Activated T-cell treated with anti-CD3 and anti-CD28 coated beads, Interleukin-2, amount 50 U/mL, for 72 hours (primary cell): ENCODE measurements around the gene NECTIN1. TPM values are rescaled to one million over a fixed set of nuclear protein-coding genes. Genes with fewer than 3 reads are reported as not detected.

ENCODE experiments used
- ATAC-seq, 2 donors: fragments of 150-1000 bp; cut with Tn5 transposase; replicated peaks in 1 of 2; 2 replicates each; pipeline ENCODE4 v1.10.0; 2021; ENCODE audit warnings: moderate library complexity in 2 of 2, mild to moderate bottlenecking in 1 of 2
- DNase-seq, 2 donors: peaks; one replicate each; pipeline ENCODE4 v3.0.0; 2021 to 2022; ENCODE audit warnings: mixed read lengths in 1 of 2
- H3K27ac Mint-ChIP-seq: one replicate; pipeline ENCODE4 v1.8.0; 2022; ENCODE audit warnings: mild to moderate bottlenecking, moderate library complexity, mixed read lengths
- H3K27me3 Mint-ChIP-seq: one replicate; pipeline ENCODE4 v1.8.0; 2022; ENCODE audit warnings: low read depth, mixed read lengths
- H3K36me3 Mint-ChIP-seq, 2 donors: one replicate each; pipeline ENCODE4 v1.8.0; 2022; ENCODE audit warnings: mixed read lengths in 2 of 2, mild to moderate bottlenecking in 1 of 2; ENCODE audit not compliant: insufficient read depth in 2 of 2
- H3K4me1 Mint-ChIP-seq: one replicate; pipeline ENCODE4 v1.8.0; 2022; ENCODE audit warnings: low read depth, mixed read lengths
- H3K4me3 Mint-ChIP-seq, 2 donors: one replicate each; pipeline ENCODE4 v1.8.0; 2022; ENCODE audit warnings: mild to moderate bottlenecking in 2 of 2, mixed read lengths in 2 of 2, moderate library complexity in 2 of 2
- H3K9me3 Mint-ChIP-seq, 2 donors: one replicate each; pipeline ENCODE4 v1.8.0; 2022; ENCODE audit warnings: mixed read lengths in 2 of 2
- total RNA-seq, 2 donors: library from RNA; stranded (reverse); gene quantifications; one replicate each; pipeline ENCODE4 v1.2.3, GENCODE V29; 2022

The NECTIN1 gene
- total RNA-seq, 2 donors from 2014 or later: 1.5 to 2.6 TPM

DNA sequence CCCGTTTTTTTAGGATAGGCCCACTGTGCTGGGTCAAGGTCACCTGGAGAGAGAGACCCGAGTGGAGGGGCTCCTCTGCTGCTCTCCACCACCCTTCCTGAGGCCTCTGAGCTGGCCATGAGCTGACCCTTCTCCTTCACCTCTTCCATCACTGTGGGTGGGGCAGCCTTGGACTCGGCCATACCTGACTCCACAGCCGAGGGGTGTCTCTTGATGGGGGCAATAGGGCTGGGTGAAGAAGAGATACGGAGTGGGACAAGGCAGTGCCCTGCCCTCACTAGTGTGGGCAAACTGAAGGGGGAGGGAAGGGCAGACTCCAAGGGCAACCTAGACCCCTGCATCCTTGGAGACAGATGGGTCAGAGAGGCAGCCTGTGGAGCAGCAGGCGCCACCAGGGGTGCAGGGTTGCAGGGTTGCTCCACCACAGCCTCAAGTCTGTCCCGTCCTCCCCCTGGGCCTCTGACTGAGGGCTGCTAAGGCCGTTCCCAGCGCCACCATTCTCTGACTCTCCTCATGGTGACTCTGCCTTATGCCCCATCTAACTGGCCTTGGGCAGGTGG lies 20.1 kb upstream of the NECTIN1 start:
- H3K27ac Mint-ChIP-seq: no peak overlapping the region
- no peaks in the 10 kb centered on the region for H3K36me3 Mint-ChIP-seq
- DNase-seq: no peak
- no peaks in the 10 kb centered on the region for H3K9me3 Mint-ChIP-seq
- ATAC-seq: no peak
- no peak overlapping the region for H3K4me3 Mint-ChIP-seq
- H3K27me3 Mint-ChIP-seq: peaks cover 36% of the 10 kb centered on the region
- peaks cover 24% of the 10 kb centered on the region for H3K4me1 Mint-ChIP-seq

DNA sequence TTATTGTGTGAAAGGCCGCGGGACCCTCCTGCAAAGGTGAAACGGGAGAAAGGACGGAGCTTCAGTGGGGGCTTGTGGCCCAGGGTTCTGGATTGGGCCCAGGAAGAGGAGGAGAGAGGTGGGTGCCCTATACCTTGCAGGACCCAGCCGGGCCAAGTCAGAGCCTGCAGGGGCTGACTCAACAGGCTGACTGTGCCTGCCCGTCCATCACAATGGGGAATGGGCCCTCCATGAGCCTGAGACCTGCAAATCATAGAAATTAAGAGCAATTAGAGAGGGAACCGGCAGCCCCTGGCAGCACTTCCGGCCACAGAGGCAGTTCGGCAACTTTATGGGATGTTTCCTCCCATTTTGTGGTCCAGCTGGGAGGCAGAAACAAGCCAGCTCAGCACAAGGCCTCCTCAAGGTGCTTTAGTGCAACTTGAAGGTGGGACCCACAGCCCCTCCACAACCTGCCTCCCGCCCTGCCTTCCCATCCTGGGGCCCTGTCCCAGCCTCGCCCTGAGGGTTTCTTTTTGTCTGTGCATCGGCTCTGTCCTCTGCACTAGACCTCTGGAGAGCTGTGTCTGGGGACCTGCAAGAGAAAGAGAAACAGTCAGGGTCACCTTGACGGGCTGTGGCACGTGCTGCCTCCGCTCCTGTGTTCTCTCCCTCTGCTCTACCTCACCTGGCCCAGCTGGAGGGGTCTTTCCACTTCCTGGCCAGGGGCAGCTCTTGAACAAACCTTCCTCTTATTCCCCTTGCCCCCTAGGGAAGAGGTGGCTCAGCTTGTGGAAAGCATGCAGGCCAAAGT lies 19.1 kb upstream of the NECTIN1 start:
- no peak overlapping the region for H3K27ac Mint-ChIP-seq
- no peaks in the 10 kb centered on the region for H3K9me3 Mint-ChIP-seq
- H3K27me3 Mint-ChIP-seq: peaks cover 31% of the 10 kb centered on the region
- no peak for ATAC-seq
- no peak overlapping the region for H3K4me3 Mint-ChIP-seq
- no peak for DNase-seq
- no peaks in the 10 kb centered on the region for H3K36me3 Mint-ChIP-seq
- peaks cover 19% of the 10 kb centered on the region for H3K4me1 Mint-ChIP-seq

DNA sequence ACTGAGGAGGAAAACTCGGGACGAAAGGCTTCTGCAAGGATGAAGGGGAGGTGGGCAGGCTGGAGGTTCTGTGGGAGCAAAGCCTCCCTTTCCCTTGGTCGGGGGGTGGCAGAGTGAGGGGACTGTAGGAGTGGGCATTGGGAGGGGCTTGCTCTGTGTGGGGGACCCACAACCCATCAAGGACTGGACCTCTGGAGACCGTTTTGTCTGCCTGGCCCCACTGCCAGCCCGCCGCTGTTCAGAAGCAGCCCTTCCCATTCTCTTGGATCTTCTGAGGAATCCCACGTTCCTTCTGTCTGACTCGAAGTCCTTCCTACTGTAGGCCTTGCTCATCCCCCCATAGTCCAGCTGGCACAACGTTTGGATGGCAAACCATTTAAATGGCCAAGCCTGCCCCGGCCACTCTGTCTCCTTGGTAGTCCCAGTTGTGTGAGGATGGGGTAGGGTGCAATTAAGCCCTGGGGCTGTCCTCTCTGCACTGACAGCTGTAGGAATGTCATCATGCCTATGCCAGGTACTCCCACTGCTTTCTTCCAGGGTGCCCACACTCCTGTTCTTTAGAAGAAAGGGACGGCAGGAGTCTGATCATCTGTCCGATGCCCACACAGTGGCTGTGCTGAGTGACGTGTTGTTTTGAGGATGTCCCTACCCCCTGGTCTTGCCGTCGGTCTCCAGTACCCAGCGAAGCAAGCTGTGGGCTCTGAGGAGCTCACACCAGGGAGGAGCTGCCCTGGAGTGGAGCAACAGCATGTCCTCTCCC lies 17.0 kb upstream of the NECTIN1 start:
- no peak for DNase-seq
- Mint-ChIP-seq H3K27me3 (peaks cover 30% of the 10 kb centered on the region), H3K27ac (no peak overlapping the region), H3K9me3 (no peaks in the 10 kb centered on the region), H3K4me1 (peaks cover under 1% of the 10 kb centered on the region), H3K36me3 (peaks cover 0 to 3% of the 10 kb centered on the region in 2 donors), H3K4me3 (no peak overlapping the region)
- no peak for ATAC-seq

DNA sequence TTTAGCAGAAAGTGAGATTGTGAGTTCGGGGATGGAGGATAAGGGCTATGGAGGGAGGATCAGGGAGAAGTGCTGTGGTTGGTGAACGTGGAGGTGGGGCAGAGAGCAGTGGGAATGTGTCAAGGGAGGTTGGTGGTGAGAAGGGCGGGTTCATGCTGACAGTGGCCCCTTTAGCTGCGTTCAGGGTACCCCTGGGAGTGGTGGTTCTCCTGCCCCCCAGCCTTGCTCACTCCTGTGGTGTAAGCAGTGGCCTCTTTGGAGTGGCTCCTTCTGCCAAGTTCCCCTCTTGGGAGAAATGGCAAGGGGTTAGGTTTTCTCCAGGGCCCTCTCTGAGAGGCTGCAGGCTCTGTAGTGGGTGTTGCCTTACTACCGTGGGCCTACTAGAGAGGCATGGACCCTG lies 16.1 kb upstream of the NECTIN1 start:
- Mint-ChIP-seq H3K27me3 (peaks cover 30% of the 10 kb centered on the region), H3K4me3 (no peak overlapping the region), H3K9me3 (no peaks in the 10 kb centered on the region), H3K36me3 (peaks cover 0 to 3% of the 10 kb centered on the region in 2 donors), H3K4me1 (no peaks in the 10 kb centered on the region), H3K27ac (no peak overlapping the region)
- no peak for DNase-seq
- no peak for ATAC-seq

DNA sequence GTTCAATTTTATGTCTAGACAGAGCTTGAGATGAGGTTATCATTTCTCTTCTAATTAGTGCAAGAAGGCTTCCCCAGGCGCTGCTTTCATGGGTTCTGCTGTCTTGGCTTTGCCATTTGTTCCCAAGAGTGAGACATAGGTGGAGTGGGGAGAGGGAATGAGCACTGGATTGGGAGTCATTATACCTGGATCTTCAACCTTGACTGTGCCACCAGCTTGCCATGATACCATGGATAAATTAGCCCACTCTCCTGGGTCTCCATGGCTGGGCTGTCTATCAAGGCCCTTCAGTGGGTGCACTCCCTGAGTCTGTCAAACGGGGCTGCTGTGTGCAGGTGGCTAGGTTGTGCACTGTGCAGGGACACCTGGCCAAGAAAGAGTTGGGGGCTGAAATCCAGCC lies 15.6 kb upstream of the NECTIN1 start:
- Mint-ChIP-seq H3K36me3 (peaks cover 0 to 3% of the 10 kb centered on the region in 2 donors), H3K9me3 (no peaks in the 10 kb centered on the region), H3K4me1 (no peaks in the 10 kb centered on the region), H3K4me3 (no peak overlapping the region), H3K27ac (no peak overlapping the region), H3K27me3 (peaks cover 30% of the 10 kb centered on the region)
- ATAC-seq (no peak), DNase-seq (no peak)

DNA sequence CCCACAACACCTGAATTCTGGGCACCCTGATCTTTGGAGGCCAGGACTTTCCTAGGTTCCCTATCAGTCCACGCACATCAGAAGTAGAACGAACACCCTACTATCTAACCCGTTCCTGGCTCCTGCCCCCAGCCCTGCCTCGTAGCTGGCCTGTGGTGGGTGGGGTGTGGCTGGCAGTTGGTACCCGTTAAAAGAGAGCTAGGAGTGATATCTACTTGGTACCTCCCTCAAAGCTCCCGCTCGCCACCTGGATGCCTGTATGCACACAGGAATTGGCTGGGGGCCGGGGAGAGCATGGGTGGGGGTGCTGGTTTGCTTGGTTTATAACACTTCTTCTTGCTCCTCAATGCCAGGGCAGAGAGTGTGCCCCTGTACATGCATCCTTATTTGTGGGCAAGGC lies 14.0 kb upstream of the NECTIN1 start:
- H3K36me3 Mint-ChIP-seq: peaks cover 0 to 3% of the 10 kb centered on the region in 2 donors
- H3K4me3 Mint-ChIP-seq: no peak overlapping the region
- H3K4me1 Mint-ChIP-seq: no peaks in the 10 kb centered on the region
- DNase-seq (no peak), ATAC-seq (no peak)
- H3K27me3 Mint-ChIP-seq: peaks cover 30% of the 10 kb centered on the region
- H3K27ac Mint-ChIP-seq: no peak overlapping the region
- no peaks in the 10 kb centered on the region for H3K9me3 Mint-ChIP-seq

DNA sequence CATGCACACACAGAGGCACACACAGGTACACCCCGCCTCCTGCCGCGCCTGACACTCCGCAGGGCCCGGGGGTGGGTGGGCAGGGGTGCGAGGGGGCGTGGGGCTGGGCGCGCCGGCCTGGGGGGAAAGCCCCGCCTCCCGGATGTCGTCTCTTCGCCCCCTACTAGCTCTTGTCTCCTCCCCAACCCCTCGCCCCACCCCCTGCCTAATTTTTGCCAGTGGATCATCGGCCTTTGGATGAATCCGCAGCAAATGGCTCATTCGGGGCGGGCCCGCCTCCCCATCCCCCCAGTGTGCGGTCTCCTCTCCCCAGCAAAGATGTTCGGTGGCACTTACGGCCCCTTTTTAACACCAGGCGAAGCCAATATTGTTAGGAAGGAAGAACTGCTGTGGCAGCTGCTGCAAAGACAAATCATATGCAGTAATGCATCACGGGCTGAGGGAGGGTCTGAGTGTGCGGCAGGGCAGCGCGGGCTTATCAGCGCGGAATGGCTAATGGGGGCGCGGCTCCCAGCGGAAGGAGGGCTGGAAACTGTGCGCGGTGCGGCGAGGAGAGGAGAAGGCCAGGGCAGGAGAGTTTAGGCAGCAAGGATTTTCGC lies 13.4 kb upstream of the NECTIN1 start:
- Mint-ChIP-seq H3K27ac (no peak overlapping the region), H3K9me3 (no peaks in the 10 kb centered on the region), H3K36me3 (peaks cover 0 to 3% of the 10 kb centered on the region in 2 donors), H3K4me1 (no peaks in the 10 kb centered on the region), H3K27me3 (peaks cover 30% of the 10 kb centered on the region), H3K4me3 (peak overlapping the region; percentile 56 to 57)
- DNase-seq (peak in 1 of 2 donors; percentile 18), ATAC-seq (peak; percentile 41 to 46)

DNA sequence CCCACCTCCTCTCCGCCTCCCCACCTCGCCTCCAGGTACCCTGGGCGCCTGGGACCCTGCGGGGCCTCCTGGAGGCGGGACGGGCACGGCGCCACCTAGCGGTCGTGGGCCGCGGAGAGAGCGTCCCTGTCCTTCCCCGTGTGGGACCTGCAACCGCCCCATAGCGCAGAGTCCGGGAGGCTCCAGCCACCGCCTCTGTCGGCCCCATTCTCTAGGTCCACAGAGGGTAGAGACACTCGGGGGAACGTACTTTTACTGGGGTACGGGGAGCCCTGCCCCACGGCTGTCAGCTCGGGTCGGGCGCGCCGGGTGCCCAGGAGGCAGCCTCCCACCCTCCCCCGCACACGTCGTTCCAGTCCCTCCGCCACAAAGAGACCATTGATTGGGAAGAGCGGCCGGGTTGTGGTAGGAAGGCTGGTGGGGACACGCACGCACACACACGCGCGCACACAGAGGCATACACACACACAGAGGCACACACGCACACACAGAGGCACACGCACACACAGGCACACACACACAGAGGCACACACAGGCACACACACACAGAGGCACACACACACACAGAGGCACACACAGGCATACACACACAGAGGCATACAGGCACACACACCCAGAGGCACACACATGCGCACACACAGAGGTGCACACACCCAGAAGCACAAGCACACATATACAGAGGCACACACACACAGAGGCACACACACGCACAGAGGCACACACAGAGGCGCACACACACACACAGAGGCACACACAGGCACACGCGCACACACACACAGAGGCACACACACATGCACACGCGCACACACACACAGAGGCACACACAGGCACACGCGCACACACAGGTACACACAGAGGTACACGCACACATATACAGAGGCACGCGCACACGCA lies 12.6 kb upstream of the NECTIN1 start:
- Mint-ChIP-seq H3K4me1 (no peaks in the 10 kb centered on the region), H3K4me3 (peak overlapping the region; percentile 26 to 57), H3K27ac (no peak overlapping the region), H3K9me3 (no peaks in the 10 kb centered on the region), H3K27me3 (peaks cover 30% of the 10 kb centered on the region), H3K36me3 (peaks cover 0 to 3% of the 10 kb centered on the region in 2 donors)
- ATAC-seq: peak; percentile 82 to 85
- DNase-seq: peak; percentile 72 to 76

DNA sequence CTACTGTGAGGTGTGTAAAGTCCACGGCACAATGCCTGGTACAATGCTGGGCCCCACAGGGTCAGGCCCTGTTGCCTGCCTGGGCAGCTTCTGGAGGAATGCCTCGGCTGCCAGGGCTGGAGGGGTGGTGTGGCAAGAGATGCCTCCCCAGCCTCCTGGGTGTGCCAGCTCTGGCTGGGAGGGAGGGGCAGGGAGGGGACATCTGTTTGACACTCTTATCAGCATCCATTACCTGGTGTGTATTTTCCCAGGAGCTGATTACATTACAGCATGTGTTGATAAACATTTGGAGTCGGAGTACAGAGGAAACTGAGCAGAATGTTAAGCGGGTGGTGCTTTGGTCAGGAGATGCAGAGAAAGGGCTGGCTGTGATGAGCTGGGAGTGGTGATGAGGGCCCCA lies 11.0 kb upstream of the NECTIN1 start:
- Mint-ChIP-seq H3K36me3 (peaks cover 0 to 3% of the 10 kb centered on the region in 2 donors), H3K27me3 (peaks cover 23% of the 10 kb centered on the region), H3K4me3 (no peak overlapping the region), H3K27ac (no peak overlapping the region), H3K4me1 (no peaks in the 10 kb centered on the region), H3K9me3 (no peaks in the 10 kb centered on the region)
- DNase-seq (no peak), ATAC-seq (no peak)

DNA sequence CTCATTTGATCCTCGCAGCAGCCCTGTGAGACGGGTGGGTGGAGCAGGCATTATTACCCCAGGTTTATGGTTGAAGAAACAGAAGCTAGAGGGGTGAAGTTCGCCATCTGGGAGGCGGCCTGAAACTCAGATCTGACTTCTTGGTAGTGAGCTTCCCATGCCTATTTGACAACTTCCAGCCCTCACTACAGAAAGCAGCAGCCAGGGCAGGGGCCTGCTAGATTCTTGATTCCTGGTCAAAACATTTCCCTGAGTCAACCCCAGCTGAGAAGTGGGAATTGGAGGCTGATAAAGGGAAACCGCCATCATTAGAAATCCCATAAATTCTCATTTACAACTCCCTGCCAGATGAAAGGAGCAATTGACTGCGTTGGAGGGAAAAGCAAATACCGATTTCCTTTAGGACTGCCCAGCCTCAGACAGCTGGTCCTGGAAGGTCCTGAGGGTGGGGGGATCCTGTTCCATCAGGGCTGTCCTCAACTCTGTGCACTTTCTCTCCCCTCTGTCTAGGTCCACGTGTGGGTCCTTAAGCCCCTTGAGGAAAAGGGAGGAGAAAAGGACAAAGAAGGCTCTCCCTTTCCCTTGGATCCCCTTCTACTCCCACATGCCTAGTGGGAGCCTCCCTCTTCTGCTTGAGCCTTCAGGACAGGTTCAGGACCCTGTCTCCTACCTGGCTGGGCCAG lies 10.2 kb upstream of the NECTIN1 start:
- no peak for DNase-seq
- ATAC-seq: no peak
- Mint-ChIP-seq H3K27me3 (peaks cover 19% of the 10 kb centered on the region), H3K9me3 (no peaks in the 10 kb centered on the region), H3K4me3 (no peak overlapping the region), H3K4me1 (no peaks in the 10 kb centered on the region), H3K36me3 (peaks cover 0 to 3% of the 10 kb centered on the region in 2 donors), H3K27ac (no peak overlapping the region)

DNA sequence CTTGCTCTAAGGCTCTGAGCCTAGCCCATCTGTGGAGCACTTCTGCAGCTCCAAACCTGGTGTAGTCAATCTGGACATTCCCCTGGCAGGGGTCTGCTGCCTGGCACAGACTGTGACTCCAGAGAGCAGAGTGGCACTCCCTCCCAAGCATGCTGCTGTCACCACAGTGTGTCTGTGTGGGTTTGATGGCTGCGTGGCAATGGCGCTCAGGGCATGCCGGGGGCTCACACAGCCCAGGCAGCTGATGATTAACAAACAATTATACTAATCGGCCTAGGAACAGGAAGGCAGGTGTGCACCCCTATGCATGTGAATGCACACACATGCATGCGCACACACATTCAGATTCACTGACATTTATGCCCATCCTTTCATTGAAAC lies 9.0 kb upstream of the NECTIN1 start:
- Mint-ChIP-seq H3K4me1 (no peaks in the 10 kb centered on the region), H3K4me3 (no peak overlapping the region), H3K36me3 (peaks cover 0 to 3% of the 10 kb centered on the region in 2 donors), H3K27me3 (peaks cover 29% of the 10 kb centered on the region), H3K9me3 (no peaks in the 10 kb centered on the region), H3K27ac (no peak overlapping the region)
- no peak for DNase-seq
- no peak for ATAC-seq
